ENCODE data around the gene SYAP1. TPM values are rescaled to one million over a fixed set of nuclear protein-coding genes. Genes with fewer than 3 reads are reported as not detected.

Gene SYAP1
- total and polyA plus RNA-seq, 9 of the 15 experiments (the other 6 are each of a cell fraction or from before 2014, with no cell fraction given), result 5.7 to 35.3 (median 27.6) TPM

DNA sequence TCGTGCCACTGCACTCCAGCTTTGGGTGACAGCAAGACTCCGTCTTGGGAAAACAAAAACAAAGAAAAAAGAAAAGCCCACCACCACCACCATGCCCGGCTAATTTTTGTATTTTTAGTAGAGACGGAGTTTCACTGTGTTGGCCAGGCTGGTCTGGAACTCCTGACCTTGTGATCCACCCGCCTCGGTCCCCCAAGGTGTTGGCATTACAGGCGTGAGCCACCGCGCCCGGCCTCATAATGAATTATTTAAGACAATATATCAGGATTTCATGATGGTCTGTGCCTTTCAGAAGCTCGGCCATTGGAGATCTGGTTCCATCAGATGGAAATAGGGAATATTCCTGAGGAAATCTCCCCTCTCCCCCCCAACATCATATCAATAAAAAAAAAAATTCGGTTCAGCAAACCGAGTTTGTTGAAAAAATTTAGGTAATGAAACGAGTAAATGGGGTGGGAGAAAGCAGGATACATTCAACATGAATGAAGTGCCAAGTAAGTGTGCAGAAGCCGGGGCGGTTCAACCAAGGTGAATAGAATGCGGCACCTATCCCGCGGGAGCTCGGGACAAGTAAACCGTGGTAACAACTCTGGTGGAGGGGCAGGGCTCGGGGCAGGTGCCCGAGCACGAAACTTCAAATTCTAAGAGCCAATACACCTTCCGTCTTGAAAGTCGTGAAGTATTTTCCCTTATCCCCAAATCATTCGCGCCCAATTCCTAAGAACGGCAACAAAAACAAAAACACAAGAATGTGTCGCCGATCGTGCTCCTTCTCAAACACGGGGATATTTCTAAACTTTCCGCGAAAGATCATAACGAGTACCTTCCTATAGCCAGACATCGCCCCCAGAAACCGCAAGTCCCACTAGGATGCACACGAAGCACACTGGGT, 66.1 kb downstream of the SYAP1 start (continued):
- TF ChIP-seq KAT7 (CRISPR knock-in tag; IDR thresholded peaks at IDR 0.05; ENCODE audit: borderline replicate concordance) (no peak), HDAC1 (IDR thresholded peaks at IDR 0.05) (peak in 1 of 2 experiments; percentile 25; a peak in 1 of 4 replicates), HNRNPLL (IDR thresholded peaks at IDR 0.05; ENCODE audit: low read depth, low read length, poor library complexity, severe bottlenecking) (no peak), POLR2A (conservative IDR thresholded peaks at IDR 0.05) (0 out of 2 replicates have a peak, but pooled peaks have one; percentile 56), SP1 (CRISPR knock-in tag; IDR thresholded peaks at IDR 0.05) (no peak), JUND (IDR thresholded peaks at IDR 0.05; ENCODE audit: borderline replicate concordance, low read depth, low read length) (no peak), JUND (tag; IDR thresholded peaks at IDR 0.05; ENCODE audit: borderline replicate concordance, low read depth, low read length) (peak; percentile 19; the same call in 1 of the 3 replicates), LARP7 (IDR thresholded peaks at IDR 0.05) (no peak), FUS (optimal IDR thresholded peaks at IDR 0.05; ENCODE audit: low read depth, low read length) (no peak), NFE2 (IDR thresholded peaks at IDR 0.05; ENCODE audit: low read depth) (no peak), POLR3A (IDR thresholded peaks at IDR 0.05; ENCODE audit: borderline replicate concordance, extremely low read depth, insufficient read depth, insufficient read length) (no peak), CBFB (CRISPR knock-in tag; IDR thresholded peaks at IDR 0.05) (0 out of 2 replicates have a peak, but pooled peaks have one; percentile 37)
- TF ChIP-seq, protein P1, sequence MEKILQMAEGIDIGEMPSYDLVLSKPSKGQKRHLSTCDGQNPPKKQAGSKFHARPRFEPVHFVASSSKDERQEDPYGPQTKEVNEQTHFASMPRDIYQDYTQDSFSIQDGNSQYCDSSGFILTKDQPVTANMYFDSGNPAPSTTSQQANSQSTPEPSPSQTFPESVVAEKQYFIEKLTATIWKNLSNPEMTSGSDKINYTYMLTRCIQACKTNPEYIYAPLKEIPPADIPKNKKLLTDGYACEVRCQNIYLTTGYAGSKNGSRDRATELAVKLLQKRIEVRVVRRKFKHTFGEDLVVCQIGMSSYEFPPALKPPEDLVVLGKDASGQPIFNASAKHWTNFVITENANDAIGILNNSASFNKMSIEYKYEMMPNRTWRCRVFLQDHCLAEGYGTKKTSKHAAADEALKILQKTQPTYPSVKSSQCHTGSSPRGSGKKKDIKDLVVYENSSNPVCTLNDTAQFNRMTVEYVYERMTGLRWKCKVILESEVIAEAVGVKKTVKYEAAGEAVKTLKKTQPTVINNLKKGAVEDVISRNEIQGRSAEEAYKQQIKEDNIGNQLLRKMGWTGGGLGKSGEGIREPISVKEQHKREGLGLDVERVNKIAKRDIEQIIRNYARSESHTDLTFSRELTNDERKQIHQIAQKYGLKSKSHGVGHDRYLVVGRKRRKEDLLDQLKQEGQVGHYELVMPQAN (IDR thresholded peaks at IDR 0.05; ENCODE audit: borderline replicate concordance), result peak; percentile 33; the same call in 1 of the 2 replicates
- TF ChIP-seq, protein P2, sequence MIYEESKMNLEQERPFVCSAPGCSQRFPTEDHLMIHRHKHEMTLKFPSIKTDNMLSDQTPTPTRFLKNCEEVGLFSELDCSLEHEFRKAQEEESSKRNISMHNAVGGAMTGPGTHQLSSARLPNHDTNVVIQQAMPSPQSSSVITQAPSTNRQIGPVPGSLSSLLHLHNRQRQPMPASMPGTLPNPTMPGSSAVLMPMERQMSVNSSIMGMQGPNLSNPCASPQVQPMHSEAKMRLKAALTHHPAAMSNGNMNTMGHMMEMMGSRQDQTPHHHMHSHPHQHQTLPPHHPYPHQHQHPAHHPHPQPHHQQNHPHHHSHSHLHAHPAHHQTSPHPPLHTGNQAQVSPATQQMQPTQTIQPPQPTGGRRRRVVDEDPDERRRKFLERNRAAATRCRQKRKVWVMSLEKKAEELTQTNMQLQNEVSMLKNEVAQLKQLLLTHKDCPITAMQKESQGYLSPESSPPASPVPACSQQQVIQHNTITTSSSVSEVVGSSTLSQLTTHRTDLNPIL (CRISPR knock-in tag; IDR thresholded peaks at IDR 0.05), result no peak
- TF ChIP-seq, protein P3, sequence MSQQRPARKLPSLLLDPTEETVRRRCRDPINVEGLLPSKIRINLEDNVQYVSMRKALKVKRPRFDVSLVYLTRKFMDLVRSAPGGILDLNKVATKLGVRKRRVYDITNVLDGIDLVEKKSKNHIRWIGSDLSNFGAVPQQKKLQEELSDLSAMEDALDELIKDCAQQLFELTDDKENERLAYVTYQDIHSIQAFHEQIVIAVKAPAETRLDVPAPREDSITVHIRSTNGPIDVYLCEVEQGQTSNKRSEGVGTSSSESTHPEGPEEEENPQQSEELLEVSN (IDR thresholded peaks at IDR 0.05; ENCODE audit: borderline replicate concordance in 1 of 2, extremely low read depth in 1 of 2, insufficient read depth in 1 of 2, insufficient read length in 1 of 2, low read depth in 1 of 2, low read length in 1 of 2, poor library complexity in 1 of 2, severe bottlenecking in 1 of 2), result peak in 1 of 2 experiments; percentile 23
- TF ChIP-seq, protein P4, sequence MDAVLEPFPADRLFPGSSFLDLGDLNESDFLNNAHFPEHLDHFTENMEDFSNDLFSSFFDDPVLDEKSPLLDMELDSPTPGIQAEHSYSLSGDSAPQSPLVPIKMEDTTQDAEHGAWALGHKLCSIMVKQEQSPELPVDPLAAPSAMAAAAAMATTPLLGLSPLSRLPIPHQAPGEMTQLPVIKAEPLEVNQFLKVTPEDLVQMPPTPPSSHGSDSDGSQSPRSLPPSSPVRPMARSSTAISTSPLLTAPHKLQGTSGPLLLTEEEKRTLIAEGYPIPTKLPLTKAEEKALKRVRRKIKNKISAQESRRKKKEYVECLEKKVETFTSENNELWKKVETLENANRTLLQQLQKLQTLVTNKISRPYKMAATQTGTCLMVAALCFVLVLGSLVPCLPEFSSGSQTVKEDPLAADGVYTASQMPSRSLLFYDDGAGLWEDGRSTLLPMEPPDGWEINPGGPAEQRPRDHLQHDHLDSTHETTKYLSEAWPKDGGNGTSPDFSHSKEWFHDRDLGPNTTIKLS (IDR thresholded peaks at IDR 0.05; ENCODE audit: borderline replicate concordance, low read depth), result no peak
- TF ChIP-seq, protein P5, sequence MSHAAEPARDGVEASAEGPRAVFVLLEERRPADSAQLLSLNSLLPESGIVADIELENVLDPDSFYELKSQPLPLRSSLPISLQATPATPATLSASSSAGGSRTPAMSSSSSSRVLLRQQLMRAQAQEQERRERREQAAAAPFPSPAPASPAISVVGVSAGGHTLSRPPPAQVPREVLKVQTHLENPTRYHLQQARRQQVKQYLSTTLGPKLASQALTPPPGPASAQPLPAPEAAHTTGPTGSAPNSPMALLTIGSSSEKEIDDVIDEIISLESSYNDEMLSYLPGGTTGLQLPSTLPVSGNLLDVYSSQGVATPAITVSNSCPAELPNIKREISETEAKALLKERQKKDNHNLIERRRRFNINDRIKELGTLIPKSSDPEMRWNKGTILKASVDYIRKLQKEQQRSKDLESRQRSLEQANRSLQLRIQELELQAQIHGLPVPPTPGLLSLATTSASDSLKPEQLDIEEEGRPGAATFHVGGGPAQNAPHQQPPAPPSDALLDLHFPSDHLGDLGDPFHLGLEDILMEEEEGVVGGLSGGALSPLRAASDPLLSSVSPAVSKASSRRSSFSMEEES (CRISPR knock-in tag; IDR thresholded peaks at IDR 0.05), result no peak

Measured in K562 (cell line).